GM18870 (cell line): ENCODE results near the gene TENM3.

ENCODE experiments used
- ATAC-seq: cut with Tn5 transposase; IDR thresholded peaks from one replicate; pipeline ENCODE4 v1.9.1; 2021; ENCODE audit warnings: moderate library complexity; ENCODE audit not compliant: unreplicated experiment

The TENM3 gene

DNA sequence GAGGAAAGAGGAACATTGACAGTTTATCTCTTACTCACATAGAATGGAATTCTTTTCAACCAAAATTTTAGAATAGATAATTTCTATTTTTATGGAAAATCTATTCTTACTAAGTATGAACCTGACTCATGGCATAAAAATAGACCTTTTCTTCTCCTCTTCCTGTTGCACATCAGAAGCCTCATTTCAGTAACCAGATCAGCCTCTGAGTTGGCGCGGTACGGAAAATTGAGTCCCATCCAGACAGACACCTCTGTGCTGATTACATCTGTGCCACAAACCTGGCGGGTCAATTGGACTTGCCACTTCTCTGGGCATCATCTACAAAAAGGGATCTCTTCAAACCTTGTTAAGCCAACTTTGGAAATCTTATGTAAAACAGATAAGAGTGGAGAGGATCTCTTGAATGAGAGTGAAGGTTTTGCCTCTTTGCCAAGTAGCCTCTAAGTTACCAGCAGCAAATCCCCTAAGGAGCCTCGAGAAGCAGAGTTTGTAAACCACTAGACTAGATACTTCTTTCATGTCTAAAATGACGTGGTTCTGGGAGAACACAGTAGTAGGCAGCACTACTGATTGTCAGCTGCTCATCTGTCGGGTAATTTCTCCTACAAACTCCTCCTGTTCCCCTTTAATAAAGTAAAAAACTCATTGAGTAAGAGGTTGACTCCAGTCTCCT, 37.4 kb downstream of the TENM3 start:
- ATAC-seq = no peak

DNA sequence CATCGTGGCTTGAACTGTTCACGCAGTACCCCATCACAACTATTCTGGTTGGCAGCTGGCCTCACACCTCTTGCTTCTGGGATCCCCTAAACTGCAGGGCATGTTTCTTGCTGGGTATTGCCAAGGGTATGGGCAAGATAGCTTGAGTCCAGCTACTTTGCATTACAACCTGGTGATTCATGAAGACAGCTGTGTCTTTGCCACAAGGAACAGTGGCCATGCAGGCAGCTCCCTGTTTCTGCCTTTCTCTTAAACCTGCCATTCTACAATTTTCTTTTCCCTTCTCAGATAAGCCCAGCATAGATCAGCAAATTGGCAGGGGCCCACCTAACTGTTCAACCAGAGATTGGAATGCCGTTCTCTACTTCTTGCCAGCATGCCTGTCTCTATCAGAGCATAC, 42.8 kb downstream of the TENM3 start:
- ATAC-seq = no peak

DNA sequence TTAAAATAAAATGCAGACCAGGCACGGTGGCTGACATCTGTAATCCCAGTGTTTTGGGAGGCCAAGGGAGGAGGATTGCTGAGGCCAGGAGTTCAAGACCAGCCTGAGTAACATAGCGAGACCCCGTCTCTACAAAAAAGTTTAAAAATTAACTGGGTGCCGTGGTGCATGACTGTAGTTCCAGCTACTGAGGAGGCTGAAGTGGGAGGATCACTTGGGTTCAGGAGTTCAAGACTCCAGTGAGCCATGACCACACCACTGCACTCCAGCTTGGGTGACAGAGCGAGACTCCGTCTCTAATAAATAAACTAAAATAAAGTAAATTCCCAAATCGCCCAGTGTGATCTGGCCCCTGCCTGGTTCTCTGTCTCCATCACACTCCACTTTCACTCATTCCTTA, 43.7 kb downstream of the TENM3 start:
- ATAC-seq = no peak

DNA sequence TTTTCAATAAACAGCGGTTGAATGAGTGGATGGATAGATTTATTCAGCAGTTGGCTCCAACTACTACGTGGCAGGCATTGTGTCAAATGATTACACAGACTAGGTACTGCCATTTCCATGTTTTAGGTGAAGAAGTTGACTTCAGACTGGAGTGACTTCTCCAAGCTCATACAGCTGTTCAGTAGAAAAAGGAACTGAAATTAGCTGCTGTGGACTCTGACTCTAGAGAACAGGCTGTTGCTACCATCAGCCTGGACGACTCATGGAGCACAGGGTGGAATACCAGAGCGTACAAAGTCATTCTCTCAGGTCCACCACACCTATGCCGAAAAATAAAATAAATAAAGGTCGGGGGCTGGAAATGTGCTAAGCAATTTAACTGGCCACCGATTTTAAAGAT, 45.3 kb downstream of the TENM3 start:
- ATAC-seq = no peak

DNA sequence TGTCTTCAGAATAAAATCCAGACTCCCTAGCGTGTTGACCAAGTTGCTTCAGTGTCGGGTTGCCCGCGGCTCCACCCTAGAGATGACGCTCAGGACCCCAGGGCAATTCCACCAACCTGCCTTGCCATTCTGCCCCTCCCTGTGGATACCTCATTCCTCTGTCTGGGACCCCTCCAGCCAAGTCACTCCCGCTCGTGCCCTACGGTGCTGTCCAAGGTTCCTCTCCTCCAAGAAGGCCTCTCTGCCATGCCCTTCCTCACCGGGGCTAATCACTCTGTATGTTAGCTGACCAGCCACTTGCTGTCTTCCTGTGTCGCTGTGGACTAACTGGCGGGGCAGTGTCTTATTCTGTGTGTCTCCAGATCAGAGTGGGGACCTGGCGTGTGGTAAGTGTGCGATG, 46.6 kb downstream of the TENM3 start:
- ATAC-seq = no peak

DNA sequence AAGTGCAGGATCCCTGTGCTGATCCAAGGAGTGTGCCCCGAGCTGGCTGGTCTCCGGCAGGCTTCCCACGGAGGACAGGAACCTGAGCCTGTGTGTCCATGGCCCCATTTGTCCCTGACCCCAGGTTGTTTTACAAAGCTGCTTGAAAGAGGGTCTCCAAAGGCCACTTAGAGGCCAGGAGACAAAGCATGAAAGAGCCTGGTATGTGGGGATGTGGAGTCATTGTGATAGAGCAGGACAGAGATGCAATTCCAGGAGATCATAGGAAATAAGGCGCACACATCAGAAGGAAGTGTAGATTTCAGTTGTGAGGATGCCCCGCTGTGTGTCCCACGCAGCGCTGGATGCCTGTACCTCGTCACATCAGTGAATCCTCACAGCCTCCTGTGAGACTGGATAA, 48.0 kb downstream of the TENM3 start:
- no peak for ATAC-seq

DNA sequence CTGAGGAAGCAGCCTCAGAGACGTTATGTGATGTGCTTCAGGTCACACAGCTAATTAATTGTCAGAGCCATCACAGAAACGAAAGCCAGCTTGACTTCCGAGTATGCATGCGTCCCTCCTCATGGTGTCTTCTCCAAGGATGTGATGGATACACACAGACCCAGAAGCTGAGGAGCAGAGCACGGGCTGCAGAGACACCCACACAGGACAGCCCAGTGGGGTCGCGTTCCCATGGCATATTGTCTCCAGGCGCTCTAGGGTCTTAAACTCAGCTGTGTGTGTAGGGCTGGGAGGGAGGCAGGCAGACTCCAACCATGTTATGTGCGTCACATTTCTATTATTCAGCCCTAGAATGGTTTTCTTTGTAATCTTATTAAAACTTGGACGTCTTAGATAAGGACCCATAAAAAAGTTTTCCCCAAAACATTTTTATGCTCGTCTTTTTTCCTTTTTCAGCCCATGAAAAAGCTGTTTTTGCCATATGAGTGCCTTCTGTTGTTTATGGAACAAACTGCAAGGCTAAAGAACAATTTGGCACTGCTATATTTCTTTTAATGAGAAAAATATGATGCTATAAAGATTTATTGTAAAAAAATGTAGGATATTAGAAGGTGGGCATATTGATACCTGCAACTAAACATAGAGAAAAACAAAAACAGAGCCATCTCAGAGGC, 48.5 kb downstream of the TENM3 start:
- ATAC-seq = no peak

DNA sequence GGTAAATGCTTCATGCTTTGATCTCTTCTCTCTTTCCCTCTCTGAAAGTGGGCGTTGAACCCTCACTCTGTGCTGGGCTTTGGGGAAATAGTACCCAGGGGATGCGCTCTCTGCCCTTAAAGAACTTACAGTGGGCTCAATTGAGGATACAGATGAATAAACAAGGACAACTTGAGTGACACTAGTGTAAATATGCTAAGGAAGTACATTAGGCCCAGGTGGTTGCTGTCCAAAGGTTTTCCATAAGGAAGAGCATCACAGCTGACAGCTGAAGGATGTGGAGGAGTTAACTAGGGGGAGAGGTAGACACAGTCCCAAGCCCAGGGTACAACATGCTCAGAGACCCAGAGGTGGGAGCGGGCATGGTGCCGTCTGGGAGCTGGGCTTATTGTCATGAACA, 49.4 kb downstream of the TENM3 start:
- no peak for ATAC-seq

DNA sequence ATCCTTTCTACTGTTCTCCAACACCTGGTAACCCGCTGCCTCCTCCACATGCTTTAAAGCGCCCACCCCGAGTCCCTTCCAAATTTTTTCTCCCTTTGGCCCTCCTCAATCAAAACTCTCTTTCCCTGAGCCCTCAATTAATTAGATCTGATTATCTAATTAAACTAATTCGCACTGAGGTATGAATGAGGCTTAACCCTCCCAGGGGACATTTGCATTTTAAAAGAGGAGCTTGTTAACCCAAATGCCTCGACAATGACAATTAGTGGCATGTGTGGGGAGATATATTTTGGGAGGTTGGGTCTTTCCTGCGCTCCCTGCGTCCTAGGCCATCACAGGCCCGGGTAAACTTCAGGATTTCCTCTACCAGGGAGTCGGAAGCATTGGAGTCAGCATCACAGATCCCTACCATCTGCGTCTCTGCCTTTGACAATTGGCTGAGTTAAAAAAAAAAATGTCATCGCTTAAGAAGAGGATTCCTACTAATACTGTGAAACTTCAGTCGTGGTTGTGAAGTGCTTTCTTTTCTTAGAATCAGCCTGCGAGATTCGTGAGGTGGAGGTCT, 50.6 kb downstream of the TENM3 start:
- ATAC-seq = no peak

DNA sequence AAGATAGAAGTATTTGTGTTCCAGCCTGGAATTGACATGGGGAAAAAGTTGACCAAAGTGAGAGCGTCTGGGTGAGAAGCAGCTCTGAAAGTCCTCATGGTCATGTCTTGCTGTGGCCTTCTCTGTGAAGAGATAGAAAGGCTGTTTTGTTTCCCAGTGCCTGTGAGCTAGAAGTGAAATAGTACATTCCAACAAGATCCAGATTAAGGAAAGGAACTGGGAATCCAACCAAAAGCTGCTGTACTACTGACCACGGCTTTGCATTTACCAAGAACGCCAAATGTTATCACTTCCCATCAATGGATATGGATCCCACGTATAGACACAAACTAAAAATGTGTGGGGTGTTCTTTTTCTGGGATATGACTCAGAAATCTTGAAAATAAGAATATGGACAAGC, 51.2 kb downstream of the TENM3 start:
- no peak for ATAC-seq

DNA sequence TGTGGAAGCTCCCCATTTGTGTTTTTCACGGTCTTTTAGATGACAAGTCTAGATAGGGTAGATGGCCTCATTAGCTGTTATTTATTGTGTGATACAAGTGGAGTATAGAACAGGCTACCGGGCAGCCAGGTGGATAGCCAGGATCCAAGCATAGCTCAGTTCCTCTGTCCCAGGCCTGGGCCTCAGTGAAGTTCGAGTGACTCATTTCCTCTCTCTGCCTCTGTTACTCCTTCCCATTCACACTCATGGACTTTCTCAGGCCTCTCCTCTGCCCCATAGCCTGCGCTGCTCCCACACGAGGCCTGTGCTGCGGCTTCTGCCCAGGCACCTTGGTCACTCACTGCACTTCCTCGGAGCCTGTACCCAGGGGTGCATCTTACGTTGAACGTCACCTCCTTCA, 54.5 kb downstream of the TENM3 start:
- no peak for ATAC-seq

DNA sequence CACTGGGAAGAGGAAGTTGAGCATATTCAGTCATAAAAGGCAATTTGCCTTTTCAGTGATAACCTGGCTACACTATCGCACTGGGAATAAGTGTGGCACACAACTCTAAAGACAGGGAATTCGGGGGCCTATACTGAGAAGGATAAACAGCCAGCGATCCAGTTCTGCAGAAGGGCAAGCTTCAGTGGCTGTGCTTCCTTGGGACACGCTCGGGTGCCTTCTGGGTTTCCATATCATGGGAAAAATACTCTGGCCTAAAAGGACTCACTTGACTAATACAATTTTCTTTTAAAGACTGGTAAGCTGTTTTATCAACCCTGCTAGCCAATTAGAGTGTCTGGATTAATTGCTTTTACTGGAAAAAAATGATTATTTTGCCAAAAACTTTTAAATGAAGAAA, 58.5 kb downstream of the TENM3 start:
- no peak for ATAC-seq

DNA sequence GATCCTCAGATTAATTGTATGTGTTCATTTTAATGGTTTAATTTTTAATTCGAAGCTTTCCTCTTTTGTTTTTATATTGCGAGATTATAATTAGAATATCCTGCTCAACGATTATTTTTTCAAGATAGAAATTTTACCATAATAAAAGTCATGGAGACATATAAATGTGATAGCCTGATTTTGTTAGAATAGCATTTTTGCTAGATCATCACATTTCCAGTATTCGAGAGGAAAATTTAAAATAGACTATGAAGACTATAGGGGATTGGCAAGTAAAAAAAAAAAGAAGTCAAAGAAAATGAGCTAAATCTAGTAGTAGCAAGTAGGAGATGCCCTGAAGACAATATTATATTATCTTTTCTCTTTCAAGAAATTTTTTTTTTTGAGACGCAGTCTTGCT, 60.6 kb downstream of the TENM3 start:
- ATAC-seq = no peak

DNA sequence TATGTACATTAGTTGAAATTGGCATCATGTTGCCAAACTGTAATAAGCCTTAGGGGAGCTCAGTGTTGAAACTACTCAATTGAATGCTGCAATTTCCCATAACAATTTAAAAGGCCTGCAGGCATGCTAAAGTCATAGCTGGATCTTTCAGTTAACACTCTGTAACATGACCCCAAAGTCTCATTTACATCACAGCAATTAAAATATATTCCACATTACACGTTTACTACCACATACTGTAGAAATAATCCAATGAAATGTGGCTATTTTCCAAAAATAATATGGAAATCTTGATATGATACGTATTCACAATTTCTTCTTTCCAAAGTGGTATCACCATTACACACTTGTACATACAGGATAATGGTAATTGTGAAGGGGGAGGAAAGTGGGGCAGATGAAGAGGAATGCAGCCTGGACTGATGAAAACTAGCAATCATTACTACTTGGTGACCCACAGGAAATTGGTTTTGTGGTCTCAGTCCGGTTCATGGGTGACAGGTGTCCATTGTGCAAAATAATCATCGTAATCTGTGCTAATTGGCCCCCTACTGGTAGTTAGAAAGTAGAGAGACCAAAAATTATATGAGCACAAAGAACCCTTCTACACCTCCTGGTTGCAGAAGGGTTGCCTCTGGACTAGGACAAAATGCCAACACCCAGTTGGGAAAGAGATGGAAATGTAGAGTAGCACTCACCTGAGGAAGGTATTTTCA, 63.7 kb downstream of the TENM3 start:
- ATAC-seq = no peak

DNA sequence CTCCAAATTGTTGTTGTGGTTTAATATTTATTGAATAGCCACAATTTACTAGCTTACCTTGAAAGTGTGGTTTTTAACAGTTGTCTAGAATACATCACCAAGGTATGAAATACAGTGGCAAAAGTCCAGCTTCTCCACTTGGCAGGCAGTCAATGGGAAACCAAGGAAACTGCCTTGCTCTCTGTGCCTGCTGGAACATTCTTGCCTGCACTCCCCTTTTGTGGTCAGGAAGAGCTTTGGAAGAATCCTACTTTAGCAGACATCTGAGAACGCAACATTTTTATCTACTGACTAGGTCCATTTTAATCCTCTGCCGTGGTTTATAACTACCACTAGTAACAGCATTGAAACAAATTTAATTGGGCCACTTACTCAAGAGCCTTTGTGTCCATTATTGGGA, 64.5 kb downstream of the TENM3 start:
- no peak for ATAC-seq

DNA sequence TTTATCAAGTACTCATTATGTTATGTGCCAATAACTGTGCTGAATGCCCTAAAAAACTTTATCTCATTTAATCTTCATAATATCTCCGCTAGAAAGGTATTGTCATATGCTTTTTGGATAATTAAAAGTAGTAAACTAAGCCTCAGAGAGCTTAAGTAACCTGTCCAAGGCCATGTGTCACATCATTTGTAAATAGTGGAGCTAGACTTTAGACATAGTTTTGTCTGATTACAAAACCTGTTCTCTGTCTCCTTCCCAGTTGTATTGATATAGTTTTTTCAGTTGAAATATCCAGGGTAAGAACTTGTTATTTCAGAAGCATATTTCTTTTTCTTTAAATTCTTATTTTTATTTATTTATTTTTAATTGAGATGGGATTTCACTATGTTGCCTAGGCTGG, 66.7 kb downstream of the TENM3 start:
- no peak for ATAC-seq

DNA sequence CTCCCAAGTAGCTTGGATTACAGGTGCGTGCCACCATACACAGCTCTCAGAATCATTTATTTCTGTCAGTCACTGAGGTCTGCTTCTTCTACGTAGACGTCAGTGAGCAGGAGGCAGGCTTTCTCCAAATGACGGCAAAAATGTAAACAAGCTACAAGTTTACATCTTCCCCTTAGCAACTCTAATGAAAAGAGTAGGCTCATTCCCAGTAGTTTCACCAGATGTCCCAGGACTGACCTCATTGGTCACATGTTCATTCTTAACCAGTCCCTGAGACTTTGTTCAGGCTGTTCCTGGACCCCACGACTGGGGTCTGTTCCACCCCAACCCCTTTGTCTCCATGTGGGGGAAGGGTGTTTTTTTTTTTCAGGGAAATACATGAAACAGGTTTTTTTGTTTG, 67.1 kb downstream of the TENM3 start:
- no peak for ATAC-seq

DNA sequence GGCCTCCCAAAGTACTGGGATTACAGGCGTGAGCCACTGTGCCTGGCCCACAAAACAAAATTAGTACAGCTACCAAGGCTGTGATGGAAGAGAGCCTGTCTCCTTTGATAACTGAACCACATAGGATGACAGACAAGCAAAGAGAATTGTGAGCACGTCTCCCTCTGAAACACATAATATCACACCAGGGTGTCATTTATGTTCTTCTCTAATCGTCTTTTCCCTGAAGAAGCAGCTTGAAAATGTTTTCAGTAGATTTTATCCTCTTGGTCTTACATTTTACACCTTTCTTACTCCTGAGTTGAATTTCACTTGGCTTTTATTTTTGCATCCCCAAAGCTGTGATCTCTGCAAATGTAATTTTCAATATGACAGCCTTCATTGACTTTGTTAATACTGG, 67.8 kb downstream of the TENM3 start:
- no peak for ATAC-seq

DNA sequence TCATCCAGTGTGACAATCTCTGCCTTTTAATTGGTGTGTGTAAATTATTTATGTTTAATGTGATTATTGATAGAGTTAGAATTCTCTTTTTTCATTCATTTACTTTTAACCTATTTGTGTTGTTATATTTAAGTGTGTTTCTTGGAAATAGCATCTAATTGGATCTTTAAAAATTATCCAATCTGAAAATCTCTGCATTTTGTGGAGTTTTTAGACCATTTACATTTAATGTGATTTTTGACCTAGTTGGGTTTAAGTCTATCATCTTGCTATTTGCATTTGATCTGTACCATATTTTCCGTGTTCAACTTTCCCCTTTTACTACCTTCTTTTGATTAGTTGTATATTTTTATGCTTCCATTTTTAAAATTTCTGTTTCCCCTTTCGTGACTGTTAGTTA, 71.3 kb downstream of the TENM3 start:
- no peak for ATAC-seq

DNA sequence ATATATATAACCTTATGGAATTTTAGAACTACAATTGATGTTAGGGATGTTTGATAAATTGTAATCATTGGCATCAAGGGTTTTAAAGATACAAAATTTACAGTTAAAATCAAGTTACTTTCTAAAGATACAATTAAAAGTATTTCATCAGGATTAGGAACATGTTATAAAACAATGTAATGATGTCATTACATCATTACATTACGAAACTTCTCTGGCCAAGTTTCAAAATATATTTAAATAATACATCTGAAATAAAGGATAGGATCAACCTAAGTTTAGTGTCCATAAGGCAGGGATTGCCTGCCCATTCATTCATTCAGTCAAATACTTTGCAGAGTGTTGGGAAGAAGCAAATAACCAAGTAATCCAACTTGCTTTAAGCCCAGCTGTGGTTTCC, 75.1 kb downstream of the TENM3 start:
- ATAC-seq = no peak

DNA sequence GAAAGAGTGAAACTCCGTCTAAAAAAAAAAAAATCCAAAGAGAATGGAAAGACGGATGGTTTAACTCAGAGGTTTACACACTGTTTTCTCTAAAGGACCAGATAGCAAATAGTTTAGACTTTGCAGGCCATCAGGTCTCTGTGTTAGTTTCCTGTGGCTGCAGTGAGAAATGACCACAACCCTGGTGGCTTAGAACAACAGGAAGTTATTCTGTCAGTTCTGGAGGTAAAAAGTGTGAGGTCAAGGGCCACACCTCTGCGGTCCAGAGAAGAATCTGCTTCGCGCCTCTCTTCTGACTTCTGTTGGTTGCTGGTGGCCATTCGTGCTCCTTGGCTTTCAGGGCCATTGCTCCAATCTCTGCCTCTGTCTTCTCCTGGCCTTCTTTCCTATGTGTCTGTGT, 76.9 kb downstream of the TENM3 start:
- no peak for ATAC-seq

DNA sequence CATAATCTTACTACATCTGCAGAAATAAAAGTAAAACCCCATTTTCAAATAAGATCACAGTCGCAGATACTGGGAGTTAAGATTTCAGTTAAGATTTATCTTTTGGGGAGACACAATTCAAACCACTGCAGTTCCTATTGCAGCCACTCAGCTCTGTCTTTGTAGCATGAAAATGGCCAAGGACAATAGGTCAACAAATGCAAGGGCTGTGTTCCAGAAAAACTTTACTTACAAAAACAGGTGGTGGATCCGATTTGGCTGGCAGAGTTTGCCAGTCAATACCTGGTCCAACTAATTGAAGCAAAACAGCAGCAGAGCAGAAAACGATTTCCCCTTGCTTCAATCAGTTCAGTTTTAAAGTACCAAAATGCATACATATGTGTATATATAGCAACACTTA, 77.4 kb downstream of the TENM3 start:
- ATAC-seq = no peak
